Progenitor cell of endocrine pancreas (in vitro differentiated cells): ENCODE data around the gene TRPC3. TPM values are rescaled to one million over a fixed set of nuclear protein-coding genes. Genes with fewer than 3 reads are reported as not detected.

ENCODE experiments used
- DNase-seq: peaks from one replicate; pipeline ENCODE4 v3.0.0; 2021; ENCODE audit warnings: low spot score; ENCODE audit not compliant: unreplicated experiment
- H3K27ac Mint-ChIP-seq: 2 replicates; pipeline ENCODE4 v1.8.0; 2021; ENCODE audit warnings: mild to moderate bottlenecking, moderate library complexity, mixed read lengths
- H3K27me3 Mint-ChIP-seq: 2 replicates; pipeline ENCODE4 v1.8.0; 2021; ENCODE audit warnings: mixed read lengths
- H3K36me3 Mint-ChIP-seq: 2 replicates; pipeline ENCODE4 v1.8.0; 2022; ENCODE audit warnings: mixed read lengths; ENCODE audit not compliant: insufficient read depth
- H3K4me1 Mint-ChIP-seq: 2 replicates; pipeline ENCODE4 v1.8.0; 2021; ENCODE audit warnings: low read depth, mixed read lengths
- H3K4me3 Mint-ChIP-seq: 2 replicates; pipeline ENCODE4 v1.8.0; 2021; ENCODE audit warnings: low read depth, mild to moderate bottlenecking, moderate library complexity, mixed read lengths
- H3K9me3 Mint-ChIP-seq: 2 replicates; pipeline ENCODE4 v1.8.0; 2021; ENCODE audit warnings: low read depth, mixed read lengths
- total RNA-seq: library from RNA; stranded (reverse); gene quantifications from 2 replicates; pipeline ENCODE4 v1.2.1, GENCODE V29; 2021
- TF ChIP-seq, protein P1 (sequence below): fragments of 200-600 bp; sonication (generic); IDR thresholded peaks from one replicate; pipeline ENCODE4 v1.5.0; 2021; ENCODE audit warnings: antibody characterized with exemption, mild to moderate bottlenecking; ENCODE audit not compliant: unreplicated experiment

Gene TRPC3
- total RNA-seq, 1 donor from 2014 or later: 0.84 TPM

DNA sequence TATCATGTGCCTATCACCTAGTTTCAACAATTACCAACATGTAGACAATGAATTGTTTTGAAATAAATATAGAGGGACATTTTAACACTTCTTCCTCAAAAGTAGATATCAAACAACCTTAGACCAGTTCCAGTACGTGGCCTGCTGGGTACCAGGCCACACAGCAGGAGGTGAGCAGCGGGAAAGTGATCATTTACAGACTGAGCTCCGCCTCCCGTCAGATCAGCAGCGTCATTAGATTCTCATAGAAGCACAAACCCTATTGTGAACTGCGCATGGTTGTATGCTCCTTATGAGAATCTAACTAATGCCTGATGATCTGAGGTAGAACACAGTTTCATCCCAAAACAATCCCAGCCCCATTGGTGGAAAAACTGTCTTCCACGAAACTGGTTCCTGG is 88.1 kb downstream of the TRPC3 start:
- Mint-ChIP-seq H3K27ac (no peak overlapping the region), H3K4me1 (peaks cover under 1% of the 10 kb centered on the region), H3K36me3 (peaks cover 19% of the 10 kb centered on the region), H3K27me3 (no peaks in the 10 kb centered on the region), H3K4me3 (no peak overlapping the region), H3K9me3 (peaks cover 15% of the 10 kb centered on the region)
- TF ChIP-seq, protein P1, sequence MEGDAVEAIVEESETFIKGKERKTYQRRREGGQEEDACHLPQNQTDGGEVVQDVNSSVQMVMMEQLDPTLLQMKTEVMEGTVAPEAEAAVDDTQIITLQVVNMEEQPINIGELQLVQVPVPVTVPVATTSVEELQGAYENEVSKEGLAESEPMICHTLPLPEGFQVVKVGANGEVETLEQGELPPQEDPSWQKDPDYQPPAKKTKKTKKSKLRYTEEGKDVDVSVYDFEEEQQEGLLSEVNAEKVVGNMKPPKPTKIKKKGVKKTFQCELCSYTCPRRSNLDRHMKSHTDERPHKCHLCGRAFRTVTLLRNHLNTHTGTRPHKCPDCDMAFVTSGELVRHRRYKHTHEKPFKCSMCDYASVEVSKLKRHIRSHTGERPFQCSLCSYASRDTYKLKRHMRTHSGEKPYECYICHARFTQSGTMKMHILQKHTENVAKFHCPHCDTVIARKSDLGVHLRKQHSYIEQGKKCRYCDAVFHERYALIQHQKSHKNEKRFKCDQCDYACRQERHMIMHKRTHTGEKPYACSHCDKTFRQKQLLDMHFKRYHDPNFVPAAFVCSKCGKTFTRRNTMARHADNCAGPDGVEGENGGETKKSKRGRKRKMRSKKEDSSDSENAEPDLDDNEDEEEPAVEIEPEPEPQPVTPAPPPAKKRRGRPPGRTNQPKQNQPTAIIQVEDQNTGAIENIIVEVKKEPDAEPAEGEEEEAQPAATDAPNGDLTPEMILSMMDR: no peak
- DNase-seq: no peak

DNA sequence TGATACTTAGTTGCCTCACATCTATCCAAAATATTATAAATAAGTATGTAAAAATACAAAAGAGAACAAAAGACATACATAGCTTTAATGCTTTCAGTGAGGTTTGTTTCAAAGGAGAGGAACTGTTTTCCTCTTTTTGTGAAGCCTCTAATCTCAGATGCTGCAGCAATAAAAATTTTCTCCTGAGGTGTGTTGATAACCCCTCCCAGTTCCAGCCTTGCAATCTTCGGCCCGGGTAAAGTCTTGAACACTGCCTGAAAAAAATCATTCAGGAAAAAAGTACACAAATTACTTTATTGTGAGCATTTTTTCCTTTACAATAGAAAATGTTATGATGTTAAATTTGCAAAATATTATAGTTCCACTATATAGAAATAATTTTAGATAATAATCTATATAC is 90.4 kb downstream of the TRPC3 start:
- no peak overlapping the region for H3K27ac Mint-ChIP-seq
- H3K36me3 Mint-ChIP-seq: peaks cover 14% of the 10 kb centered on the region
- H3K4me3 Mint-ChIP-seq: no peak overlapping the region
- TF ChIP-seq, protein P1: no peak
- no peak for DNase-seq
- no peaks in the 10 kb centered on the region for H3K4me1 Mint-ChIP-seq
- H3K9me3 Mint-ChIP-seq: peaks cover 6% of the 10 kb centered on the region
- H3K27me3 Mint-ChIP-seq: no peaks in the 10 kb centered on the region

DNA sequence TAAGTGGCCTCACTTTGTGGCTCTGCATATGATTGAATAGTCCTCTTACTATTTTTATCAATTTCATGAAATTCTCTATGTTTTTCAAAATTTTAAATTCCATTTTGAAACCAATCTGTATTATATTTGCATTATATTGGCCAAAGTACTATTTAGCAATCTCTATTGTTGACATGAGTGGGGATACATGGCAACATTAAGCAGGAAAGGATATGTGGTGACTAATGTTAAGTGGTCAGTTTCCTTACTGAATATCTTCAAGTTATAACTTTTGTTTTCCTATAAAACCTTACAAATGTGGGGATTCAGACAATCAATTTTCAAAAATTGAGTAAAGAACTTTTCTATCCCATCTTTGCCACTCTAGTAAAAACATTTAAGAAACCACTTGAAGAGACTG is 91.7 kb downstream of the TRPC3 start:
- Mint-ChIP-seq H3K27ac (no peak overlapping the region), H3K4me3 (no peak overlapping the region), H3K36me3 (peaks cover 6% of the 10 kb centered on the region), H3K4me1 (no peaks in the 10 kb centered on the region), H3K27me3 (no peaks in the 10 kb centered on the region), H3K9me3 (no peaks in the 10 kb centered on the region)
- TF ChIP-seq, protein P1: no peak
- no peak for DNase-seq

DNA sequence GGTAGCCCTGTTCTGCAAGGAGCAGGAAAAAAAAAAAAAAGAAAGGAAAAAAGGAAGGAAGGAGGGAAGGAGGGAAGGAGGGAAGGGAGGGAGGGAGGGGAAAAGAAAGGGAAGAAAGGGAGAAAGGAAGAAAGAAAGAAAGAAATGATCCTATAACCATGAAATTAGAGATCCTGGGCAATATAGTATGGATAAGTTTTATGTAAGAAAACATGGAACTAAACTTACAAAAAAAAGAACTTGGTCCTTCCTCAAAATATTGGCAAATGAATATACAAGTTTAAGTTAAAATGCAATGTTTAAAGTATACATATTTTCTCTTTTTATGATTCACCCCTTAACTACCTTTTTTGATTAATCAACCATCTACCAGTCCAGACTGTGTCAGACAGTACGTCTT is 100.5 kb downstream of the TRPC3 start:
- H3K27me3 Mint-ChIP-seq: no peaks in the 10 kb centered on the region
- H3K36me3 Mint-ChIP-seq: peaks cover 11% of the 10 kb centered on the region
- no peaks in the 10 kb centered on the region for H3K4me1 Mint-ChIP-seq
- H3K27ac Mint-ChIP-seq: no peak overlapping the region
- H3K9me3 Mint-ChIP-seq: no peaks in the 10 kb centered on the region
- TF ChIP-seq, protein P1: no peak
- no peak overlapping the region for H3K4me3 Mint-ChIP-seq
- no peak for DNase-seq

DNA sequence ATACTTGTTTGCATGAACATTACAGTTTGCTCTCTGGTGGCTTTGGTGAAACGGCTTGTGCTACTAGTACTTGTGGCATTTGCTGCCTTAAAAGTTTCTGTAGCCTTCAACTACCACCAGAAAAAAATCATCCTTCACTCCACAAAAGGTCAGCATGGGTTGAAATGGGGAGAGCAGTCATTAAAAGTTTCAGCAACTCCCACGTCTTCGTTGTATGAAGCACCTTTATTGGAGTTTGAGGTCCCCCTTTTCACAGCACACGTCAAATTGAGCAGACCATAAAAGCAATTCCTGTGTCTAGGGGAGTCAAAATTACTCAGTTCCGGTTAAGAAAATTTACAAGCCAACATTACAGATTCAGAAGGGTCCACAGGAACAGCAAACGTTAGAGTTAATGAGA is 105.2 kb downstream of the TRPC3 start:
- Mint-ChIP-seq H3K9me3 (no peaks in the 10 kb centered on the region), H3K4me1 (no peaks in the 10 kb centered on the region), H3K27me3 (no peaks in the 10 kb centered on the region), H3K36me3 (peaks cover 7% of the 10 kb centered on the region), H3K4me3 (no peak overlapping the region), H3K27ac (no peak overlapping the region)
- no peak for DNase-seq
- TF ChIP-seq, protein P1: no peak

DNA sequence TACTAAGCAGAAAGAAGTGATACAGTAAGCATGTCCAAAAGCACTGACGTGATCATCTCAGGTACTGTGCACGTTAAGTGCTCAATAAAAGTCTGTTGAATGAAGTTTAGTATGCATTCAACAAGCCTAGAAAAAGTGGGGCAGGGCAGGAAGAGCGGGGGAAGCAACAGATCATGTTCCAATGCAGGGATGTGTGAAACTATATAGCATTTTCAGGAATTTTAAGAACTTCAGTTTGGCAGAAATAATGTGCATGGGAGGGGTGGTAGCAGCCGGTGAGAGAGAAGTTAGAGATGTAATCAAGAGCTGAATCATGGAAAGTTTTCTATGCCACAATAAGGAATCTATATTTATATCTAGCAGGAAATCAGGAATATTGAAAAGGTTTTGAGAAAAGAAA is 109.0 kb downstream of the TRPC3 start:
- Mint-ChIP-seq H3K4me3 (no peak overlapping the region), H3K27me3 (no peaks in the 10 kb centered on the region), H3K4me1 (no peaks in the 10 kb centered on the region), H3K36me3 (peaks cover 9% of the 10 kb centered on the region), H3K27ac (no peak overlapping the region), H3K9me3 (no peaks in the 10 kb centered on the region)
- no peak for DNase-seq
- TF ChIP-seq, protein P1: no peak
